NCI-H1417 (cell line): ENCODE results near the gene MLXIP.
"Not testable (repeated sequence)": the region's sequence is repeated elsewhere in the genome, so short reads cannot be mapped to it uniquely, and the experiment has no call there.

Experiments used
- DNase-seq, 3 experiments: peaks; one replicate each; lab custom pipeline; 2025; lab: John Stamatoyannopoulos, UW

Gene MLXIP

GRCh38 chr12:122052285-122052684 is 26.3 kb upstream of the MLXIP start:
- DNase-seq, result no peak

- no peak for DNase-seq
These were observed 23.6 kb upstream of the MLXIP start for GRCh38 chr12:122054842-122055520.

- not testable (repeated sequence) for DNase-seq
These were observed 22.1 kb upstream of the MLXIP start for GRCh38 chr12:122056406-122056805.

GRCh38 chr12:122057007-122057735 is 21.4 kb upstream of the MLXIP start:
- DNase-seq, result no peak

- no peak for DNase-seq
These were observed 20.8 kb upstream of the MLXIP start for GRCh38 chr12:122057769-122058168.

GRCh38 chr12:122058549-122059149 is 19.9 kb upstream of the MLXIP start:
- DNase-seq, result no peak

- no peak for DNase-seq
These were observed 19.2 kb upstream of the MLXIP start for GRCh38 chr12:122059203-122059960.

GRCh38 chr12:122060081-122060501 is 18.5 kb upstream of the MLXIP start:
- DNase-seq, result no peak

GRCh38 chr12:122061253-122061652 is 17.3 kb upstream of the MLXIP start:
- DNase-seq, result no peak

GRCh38 chr12:122062832-122063693 is 15.5 kb upstream of the MLXIP start:
- DNase-seq, result peak in 2 of 3 experiments; percentile 46 to 67

GRCh38 chr12:122063694-122064024 is 14.9 kb upstream of the MLXIP start:
- no peak for DNase-seq

GRCh38 chr12:122064025-122064777 is 14.4 kb upstream of the MLXIP start:
- DNase-seq, result peak; percentile 47 to 76 (median 68)

- peak; percentile 49 to 95 (median 76) for DNase-seq
These were observed 13.6 kb upstream of the MLXIP start for GRCh38 chr12:122064780-122065588.

- DNase-seq, result no peak
These were observed 11.0 kb upstream of the MLXIP start for GRCh38 chr12:122067548-122067947.

GRCh38 chr12:122067966-122068365 is 10.6 kb upstream of the MLXIP start:
- peak in 1 of 3 experiments; percentile 44 for DNase-seq

- peak in 2 of 3 experiments; percentile 77 to 92 for DNase-seq
These were observed 6.3 kb upstream of the MLXIP start for GRCh38 chr12:122072031-122072970.

GRCh38 chr12:122073815-122074214 is 4.7 kb upstream of the MLXIP start:
- no peak for DNase-seq

GRCh38 chr12:122076743-122077495 is 1.6 kb upstream of the MLXIP start:
- no peak for DNase-seq
